ENCODE measurements around the gene IQCM.

IQCM gene

DNA sequence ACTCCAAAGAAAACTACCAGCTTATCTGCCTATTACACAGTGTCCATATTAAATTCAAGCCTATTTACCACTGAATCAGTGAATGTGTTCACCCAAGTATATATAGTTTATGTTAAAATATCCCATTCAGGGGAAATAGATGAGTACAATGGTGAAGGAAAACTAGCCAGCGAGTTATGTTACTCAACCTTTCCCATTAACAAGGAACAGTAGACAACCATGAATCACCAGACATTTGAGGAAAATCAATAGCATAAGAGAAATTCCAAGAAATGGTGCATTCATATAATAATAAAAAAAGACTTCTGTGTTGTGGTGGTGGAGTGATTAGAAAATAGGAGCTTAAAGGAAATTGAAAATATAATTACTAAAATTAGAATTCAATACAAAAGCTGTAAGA, 21.3 kb downstream of the IQCM start:
- peaks cover 9% of the 10 kb centered on the region for H3K27me3 ChIP-seq (ENCODE audit: low read depth)
- no peaks in the 10 kb centered on the region for H3K9me3 ChIP-seq
- in situ Hi-C loops (cut with MboI; ENCODE audit: low sequenced_read_pairs): no loop called here
- DNase-seq (ENCODE audit: low spot score in 2 of 2): no peak
- H3K4me1 ChIP-seq: no peaks in the 10 kb centered on the region
- H3K4me3 ChIP-seq: no peak overlapping the region
- no peaks in the 10 kb centered on the region for H3K36me3 ChIP-seq (replicated peaks)

DNA sequence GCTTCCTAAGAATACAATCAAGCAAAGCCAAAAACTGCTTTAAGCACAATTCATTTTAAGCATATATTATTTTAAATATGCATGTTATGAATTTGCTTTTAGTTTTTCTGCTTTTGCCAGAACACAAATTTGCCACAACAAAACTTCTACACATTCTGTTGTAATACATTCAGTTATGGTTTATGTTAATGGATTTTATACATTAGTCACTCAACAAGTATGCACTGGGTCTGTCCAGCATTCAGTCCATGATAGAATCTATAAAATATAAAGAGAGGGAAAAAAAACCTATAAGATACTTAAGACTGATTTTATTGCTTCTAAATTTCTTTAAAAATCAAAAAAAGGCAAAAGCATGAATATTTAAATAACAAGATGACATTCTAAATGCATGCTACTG, 22.2 kb downstream of the IQCM start:
- in situ Hi-C loops (cut with MboI; ENCODE audit: low sequenced_read_pairs): no loop called here
- no peak for DNase-seq (ENCODE audit: low spot score in 2 of 2)

DNA sequence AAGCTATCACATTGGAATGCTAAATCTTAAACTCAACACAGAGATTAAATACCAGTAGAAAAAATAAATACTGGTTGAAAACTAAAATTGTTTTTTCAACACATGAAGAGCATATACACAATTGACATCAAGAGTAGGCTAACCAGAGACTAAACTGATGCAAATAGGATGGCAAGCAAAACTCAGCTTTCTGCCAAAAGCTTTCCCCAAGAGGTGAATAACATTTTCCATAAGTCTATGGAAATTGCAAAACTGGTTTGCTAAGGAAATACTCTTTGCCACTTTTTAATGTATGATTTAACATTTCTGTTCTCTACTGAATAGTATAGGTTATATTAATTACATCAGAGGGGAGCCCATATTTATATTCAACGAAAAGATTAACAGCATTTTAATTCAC, 23.8 kb downstream of the IQCM start:
- Histone ChIP-seq H3K4me1 (no peaks in the 10 kb centered on the region), H3K27me3 (ENCODE audit: low read depth) (peaks cover 9% of the 10 kb centered on the region), H3K36me3 (replicated peaks) (no peaks in the 10 kb centered on the region), H3K9me3 (no peaks in the 10 kb centered on the region), H3K4me3 (no peak overlapping the region)
- no peak for DNase-seq (ENCODE audit: low spot score in 2 of 2)
- in situ Hi-C loops (cut with MboI; ENCODE audit: low sequenced_read_pairs): no loop called here

More for the DNA sequence above, 22.2 kb downstream of the IQCM start:
- Histone ChIP-seq H3K4me3 (no peak overlapping the region), H3K9me3 (no peaks in the 10 kb centered on the region), H3K27me3 (ENCODE audit: low read depth) (peaks cover 9% of the 10 kb centered on the region), H3K36me3 (replicated peaks) (no peaks in the 10 kb centered on the region), H3K4me1 (no peaks in the 10 kb centered on the region)

DNA sequence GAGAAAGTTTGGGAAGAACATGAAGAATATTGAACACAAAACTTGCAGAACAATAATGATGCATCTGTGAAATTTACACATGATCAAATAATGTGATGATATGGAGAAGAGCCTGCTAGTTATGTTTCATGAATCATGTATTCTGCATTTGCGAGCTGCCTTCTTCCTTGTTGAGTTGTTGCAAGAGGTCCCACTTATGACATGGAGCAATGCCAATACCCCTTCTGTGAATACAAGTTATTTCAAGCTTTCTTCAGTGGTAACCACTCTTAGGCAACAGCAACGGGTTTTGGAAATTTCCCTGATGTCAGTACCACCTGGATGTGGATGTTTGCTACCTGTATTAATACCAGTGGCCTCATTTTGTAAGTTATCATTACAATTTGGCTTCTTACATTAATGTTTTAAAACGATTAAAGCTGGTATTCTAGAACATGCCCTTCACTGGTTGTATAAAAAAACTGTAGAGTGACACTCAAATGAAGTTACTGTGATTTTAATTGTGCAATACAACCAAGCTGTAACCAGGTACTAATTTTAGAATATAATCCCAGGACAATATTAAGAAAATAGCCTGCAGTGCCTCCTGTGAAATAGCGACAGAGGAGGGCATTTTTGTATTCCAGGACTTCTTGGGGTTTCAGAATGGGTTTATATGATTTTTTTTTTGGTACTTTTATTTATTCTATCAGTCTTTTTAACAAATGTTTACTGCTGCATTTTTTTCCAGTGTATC, 25.3 kb downstream of the IQCM start:
- Histone ChIP-seq H3K4me1 (no peaks in the 10 kb centered on the region), H3K27me3 (ENCODE audit: low read depth) (peaks cover 9% of the 10 kb centered on the region), H3K9me3 (no peaks in the 10 kb centered on the region), H3K4me3 (no peak overlapping the region), H3K36me3 (replicated peaks) (no peaks in the 10 kb centered on the region)
- in situ Hi-C loops (cut with MboI; ENCODE audit: low sequenced_read_pairs): no loop called here
- DNase-seq (ENCODE audit: low spot score in 2 of 2): no peak

DNA sequence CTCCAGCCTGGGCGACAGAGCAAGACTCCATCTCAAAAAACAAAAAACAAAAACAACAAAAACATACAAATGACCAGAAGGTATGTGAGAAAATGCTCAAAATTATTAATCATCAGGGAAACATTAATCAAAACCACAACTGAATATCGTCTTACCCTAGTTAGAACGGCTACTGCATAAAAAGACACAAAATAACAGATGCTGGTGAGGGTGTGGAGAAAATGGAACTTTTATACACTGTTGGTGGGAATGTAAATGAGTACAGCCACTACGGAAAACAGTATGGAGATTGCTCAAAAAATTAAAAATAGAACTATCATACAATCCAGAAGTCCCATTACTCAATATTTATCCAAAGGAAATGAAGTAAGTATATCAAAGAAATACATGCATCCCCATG, 27.3 kb downstream of the IQCM start:
- no peaks in the 10 kb centered on the region for H3K36me3 ChIP-seq (replicated peaks)
- H3K4me3 ChIP-seq: no peak overlapping the region
- H3K4me1 ChIP-seq: no peaks in the 10 kb centered on the region
- in situ Hi-C loops (cut with MboI; ENCODE audit: low sequenced_read_pairs): no loop called here
- H3K27me3 ChIP-seq (ENCODE audit: low read depth): peaks cover 5% of the 10 kb centered on the region
- no peak for DNase-seq (ENCODE audit: low spot score in 2 of 2)
- no peaks in the 10 kb centered on the region for H3K9me3 ChIP-seq

DNA sequence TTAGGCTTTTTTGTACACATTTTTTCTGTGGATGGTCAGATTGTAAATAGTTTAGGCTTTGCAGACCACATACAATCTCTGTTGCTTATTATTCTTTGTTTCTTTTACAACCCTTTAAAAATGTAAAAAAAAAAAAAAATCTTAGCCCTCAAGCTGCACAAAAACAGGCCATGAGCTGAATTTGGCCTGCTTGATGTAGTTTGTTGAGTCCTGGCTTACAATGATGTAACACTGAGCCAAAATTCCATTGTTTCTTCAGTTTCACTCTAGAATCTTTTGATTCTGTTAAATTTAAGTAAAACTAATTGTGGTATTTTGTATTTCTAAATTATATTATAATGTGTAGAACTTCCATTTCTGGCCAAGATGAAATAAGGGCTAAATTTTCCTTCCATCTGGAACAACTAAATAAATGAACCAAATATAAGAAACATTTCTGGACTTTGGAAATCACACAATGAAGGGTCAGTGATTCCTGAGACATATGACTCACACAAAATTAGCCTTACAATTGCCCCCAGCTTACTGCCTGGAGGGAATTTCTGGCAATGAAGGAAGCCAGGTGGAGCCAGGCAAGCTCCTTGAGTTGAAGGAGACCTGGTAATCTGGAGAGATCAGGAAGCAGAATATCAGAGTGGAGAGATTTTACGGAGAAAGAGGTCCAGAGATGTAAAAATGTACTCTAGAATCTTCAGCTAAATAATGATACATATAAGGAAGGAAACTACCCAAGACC, 29.8 kb downstream of the IQCM start:
- Histone ChIP-seq H3K4me3 (no peak overlapping the region), H3K27me3 (ENCODE audit: low read depth) (no peaks in the 10 kb centered on the region), H3K9me3 (no peaks in the 10 kb centered on the region), H3K36me3 (replicated peaks) (no peaks in the 10 kb centered on the region), H3K4me1 (no peaks in the 10 kb centered on the region)
- in situ Hi-C loops (cut with MboI; ENCODE audit: low sequenced_read_pairs): no loop called here
- no peak for DNase-seq (ENCODE audit: low spot score in 2 of 2)

DNA sequence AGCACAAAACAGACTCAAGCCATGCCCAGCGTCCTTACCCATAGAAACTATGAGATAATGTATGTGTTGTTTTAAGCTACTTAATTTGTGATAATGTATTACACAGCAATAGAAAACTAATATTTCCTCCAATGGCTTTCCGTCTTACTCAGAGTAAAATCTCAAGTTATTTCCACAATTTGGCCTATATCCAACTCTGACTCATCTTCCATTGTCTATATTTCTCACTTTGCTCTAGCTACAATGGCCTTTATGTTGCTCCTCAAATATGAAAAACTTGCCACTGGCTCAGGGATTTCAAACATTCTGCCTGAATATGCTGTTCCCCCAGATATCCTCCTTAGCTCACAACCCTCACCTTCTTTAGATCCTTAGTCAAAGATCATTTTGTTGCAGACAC, 31.6 kb downstream of the IQCM start:
- Histone ChIP-seq H3K27me3 (ENCODE audit: low read depth) (no peaks in the 10 kb centered on the region), H3K4me1 (no peaks in the 10 kb centered on the region), H3K36me3 (replicated peaks) (no peaks in the 10 kb centered on the region), H3K9me3 (no peaks in the 10 kb centered on the region), H3K4me3 (no peak overlapping the region)
- DNase-seq (ENCODE audit: low spot score in 2 of 2): no peak
- in situ Hi-C loops (cut with MboI; ENCODE audit: low sequenced_read_pairs): no loop called here

DNA sequence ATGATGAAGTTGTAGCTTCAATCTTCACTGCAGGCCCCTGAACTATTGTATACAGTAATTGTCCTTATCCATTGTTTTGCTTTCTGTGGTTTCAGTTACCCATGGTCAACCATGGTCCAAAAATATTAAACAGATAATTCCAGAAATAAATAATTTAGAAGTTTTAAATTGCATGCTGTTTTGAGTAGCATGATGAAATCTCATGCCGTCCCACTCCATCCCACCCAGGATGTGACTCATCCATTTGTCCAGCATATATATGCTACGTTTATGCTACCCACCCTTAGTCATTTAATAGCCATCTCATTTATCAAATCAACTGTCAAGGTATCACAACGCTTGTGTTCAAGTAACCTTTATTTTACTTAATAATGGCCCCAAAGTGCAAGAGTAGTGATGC, 34.5 kb downstream of the IQCM start:
- in situ Hi-C loops (cut with MboI; ENCODE audit: low sequenced_read_pairs): no loop called here
- no peak for DNase-seq (ENCODE audit: low spot score in 2 of 2)

DNA sequence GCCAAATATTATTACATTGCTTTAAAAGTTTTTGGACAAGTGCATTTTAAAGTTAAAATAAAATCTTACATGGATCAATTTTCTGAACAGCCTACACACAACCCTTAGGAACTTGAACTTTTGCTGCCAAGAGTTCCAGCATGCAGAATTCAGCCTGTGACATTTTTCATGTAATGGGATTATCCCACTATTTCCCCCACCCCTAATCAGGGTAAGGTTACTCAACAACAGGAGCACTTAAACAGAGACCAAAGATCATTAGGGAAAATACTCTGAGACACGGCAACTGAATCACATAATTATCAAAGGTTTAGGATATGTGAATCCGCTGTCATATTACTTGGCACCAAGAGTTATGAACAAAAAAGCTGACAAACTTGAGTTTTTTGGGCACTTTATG, 47.2 kb downstream of the IQCM start:
- DNase-seq (ENCODE audit: low spot score in 2 of 2): no peak
- Histone ChIP-seq H3K4me1 (no peaks in the 10 kb centered on the region), H3K9me3 (no peaks in the 10 kb centered on the region), H3K4me3 (no peak overlapping the region), H3K36me3 (replicated peaks) (no peaks in the 10 kb centered on the region), H3K27me3 (ENCODE audit: low read depth) (no peaks in the 10 kb centered on the region; the same call in 1 of the 2 replicates)
- in situ Hi-C loops (cut with MboI; ENCODE audit: low sequenced_read_pairs): no loop called here

More for the DNA sequence above, 34.5 kb downstream of the IQCM start:
- Histone ChIP-seq H3K9me3 (no peaks in the 10 kb centered on the region), H3K36me3 (replicated peaks) (no peaks in the 10 kb centered on the region), H3K4me3 (no peak overlapping the region), H3K27me3 (ENCODE audit: low read depth) (peaks cover 2% of the 10 kb centered on the region; the same call in 1 of the 2 replicates), H3K4me1 (no peaks in the 10 kb centered on the region)

DNA sequence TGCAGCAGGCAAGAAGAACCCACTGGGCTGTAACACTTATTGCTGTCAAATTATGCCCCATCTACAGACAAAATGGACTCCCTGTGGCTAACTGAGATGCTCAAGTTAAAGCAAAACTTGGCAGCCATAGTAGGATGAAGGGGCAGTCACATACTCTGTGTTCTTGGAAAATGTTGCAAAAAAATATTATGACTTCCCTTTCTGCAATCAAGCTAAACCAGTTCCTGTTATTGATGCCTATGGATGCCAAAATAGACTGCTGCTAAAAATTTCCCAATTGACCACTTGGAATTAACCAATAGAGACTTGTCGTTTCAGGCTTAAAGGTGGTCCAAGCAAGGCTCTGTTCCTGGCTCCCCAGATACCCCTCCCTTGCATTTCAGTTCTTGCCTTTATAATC, 49.5 kb downstream of the IQCM start:
- H3K27me3 ChIP-seq (ENCODE audit: low read depth): no peaks in the 10 kb centered on the region
- no peaks in the 10 kb centered on the region for H3K9me3 ChIP-seq
- DNase-seq (ENCODE audit: low spot score in 2 of 2): no peak
- in situ Hi-C loops (cut with MboI; ENCODE audit: low sequenced_read_pairs): no loop called here
- no peaks in the 10 kb centered on the region for H3K36me3 ChIP-seq (replicated peaks)
- no peaks in the 10 kb centered on the region for H3K4me1 ChIP-seq
- H3K4me3 ChIP-seq: no peak overlapping the region

DNA sequence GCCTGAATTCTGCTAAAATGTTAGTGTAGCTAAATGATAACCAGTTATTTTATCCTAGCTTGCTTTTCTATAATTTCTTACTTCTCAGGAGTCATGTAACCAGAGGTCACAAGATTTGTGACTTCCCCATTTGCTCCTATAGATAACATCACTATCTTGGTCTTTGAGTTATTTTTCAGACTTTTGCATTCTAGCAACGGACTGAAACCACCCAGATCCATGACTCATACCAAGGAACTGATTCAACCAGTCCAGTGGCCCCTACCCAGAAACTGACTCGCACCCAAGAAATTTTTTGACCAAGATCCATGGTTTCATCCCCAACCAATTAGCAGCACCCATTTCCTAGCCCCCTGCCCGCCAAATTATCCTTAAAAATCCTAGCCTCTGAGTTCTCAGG, 50.0 kb downstream of the IQCM start:
- Histone ChIP-seq H3K36me3 (replicated peaks) (no peaks in the 10 kb centered on the region), H3K4me3 (no peak overlapping the region), H3K27me3 (ENCODE audit: low read depth) (no peaks in the 10 kb centered on the region), H3K9me3 (no peaks in the 10 kb centered on the region), H3K4me1 (no peaks in the 10 kb centered on the region)
- DNase-seq (ENCODE audit: low spot score in 2 of 2): no peak
- in situ Hi-C loops (cut with MboI; ENCODE audit: low sequenced_read_pairs): no loop called here

DNA sequence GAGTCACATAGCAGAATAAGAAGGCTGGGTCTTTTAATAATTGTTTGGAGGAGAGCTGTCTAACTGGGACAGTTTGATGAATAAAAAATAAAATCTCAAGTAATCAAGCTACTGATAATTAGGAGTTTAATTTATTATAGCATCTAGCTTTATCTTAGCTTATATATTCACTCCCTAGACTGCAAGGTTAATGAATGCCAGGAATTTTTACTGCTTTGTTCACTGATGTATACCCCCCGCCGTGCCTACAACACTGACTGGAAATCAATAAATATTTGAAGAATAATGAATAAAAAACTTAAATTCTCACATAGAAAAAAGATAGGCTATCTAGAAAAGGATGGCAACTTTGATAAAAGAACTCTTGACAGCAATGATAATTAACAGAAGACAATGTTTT, 59.7 kb downstream of the IQCM start:
- Histone ChIP-seq H3K4me1 (no peaks in the 10 kb centered on the region), H3K4me3 (no peak overlapping the region), H3K27me3 (ENCODE audit: low read depth) (no peaks in the 10 kb centered on the region), H3K9me3 (no peaks in the 10 kb centered on the region), H3K36me3 (replicated peaks) (no peaks in the 10 kb centered on the region)
- no peak for DNase-seq (ENCODE audit: low spot score in 2 of 2)
- in situ Hi-C loops (cut with MboI; ENCODE audit: low sequenced_read_pairs): no loop called here

DNA sequence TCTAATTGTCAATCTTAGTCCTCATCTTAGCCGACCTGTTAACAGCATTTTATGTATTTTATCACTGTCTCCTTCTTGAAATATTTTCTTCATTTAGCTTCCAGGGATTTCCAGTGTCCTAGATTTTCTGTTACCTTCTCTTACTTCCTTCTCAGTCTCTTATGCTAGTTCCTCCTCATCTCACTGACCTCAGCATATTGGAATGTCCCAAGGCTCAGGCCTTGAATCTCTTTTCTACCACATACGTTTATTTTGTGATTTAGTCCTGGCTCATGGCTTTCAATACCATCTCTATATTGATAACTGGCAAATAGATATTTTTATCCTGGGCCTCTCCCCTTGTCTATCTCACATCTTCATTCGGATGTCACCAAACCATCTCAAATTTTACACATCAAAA, 61.1 kb downstream of the IQCM start:
- in situ Hi-C loops (cut with MboI; ENCODE audit: low sequenced_read_pairs): no loop called here
- no peak for DNase-seq (ENCODE audit: low spot score in 2 of 2)
- H3K4me3 ChIP-seq: no peak overlapping the region
- peaks cover 9% of the 10 kb centered on the region for H3K4me1 ChIP-seq
- H3K9me3 ChIP-seq: no peaks in the 10 kb centered on the region
- no peaks in the 10 kb centered on the region; the same call in 1 of the 2 replicates for H3K36me3 ChIP-seq (replicated peaks)
- no peaks in the 10 kb centered on the region for H3K27me3 ChIP-seq (ENCODE audit: low read depth)

DNA sequence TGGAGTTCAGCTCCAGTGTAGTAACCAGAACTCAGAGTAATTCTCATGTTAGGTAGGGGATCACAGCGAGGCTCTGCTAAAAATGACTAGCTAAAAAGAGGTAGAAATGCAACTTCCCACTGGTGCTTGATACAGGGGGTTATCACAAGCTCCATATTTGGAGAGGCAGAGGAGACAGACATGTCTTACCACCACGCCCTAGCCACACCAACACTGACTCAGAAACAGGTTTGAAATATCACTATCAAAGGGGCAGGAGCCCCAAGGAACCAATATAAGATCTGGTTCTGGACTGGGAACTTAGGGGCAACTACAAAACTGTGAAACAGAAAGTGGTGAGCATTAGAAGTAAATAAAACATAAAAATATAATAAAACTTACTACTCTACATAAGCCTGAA, 62.9 kb downstream of the IQCM start:
- no peak for DNase-seq (ENCODE audit: low spot score in 2 of 2)

More for the DNA sequence above, 62.9 kb downstream of the IQCM start:
- Histone ChIP-seq H3K4me3 (no peak overlapping the region), H3K36me3 (replicated peaks) (no peaks in the 10 kb centered on the region; the same call in 1 of the 2 replicates), H3K27me3 (ENCODE audit: low read depth) (no peaks in the 10 kb centered on the region), H3K4me1 (peaks cover 13% of the 10 kb centered on the region), H3K9me3 (no peaks in the 10 kb centered on the region)
- in situ Hi-C loops (cut with MboI; ENCODE audit: low sequenced_read_pairs): no loop called here

Data from HAP-1 (cell line).